ENCODE data around the gene MAP3K9. TPM values are rescaled to one million over a fixed set of nuclear protein-coding genes. Genes with fewer than 3 reads are reported as not detected.

Gene MAP3K9
- total and polyA plus RNA-seq, 9 of the 15 experiments (the other 6 are each of a cell fraction or from before 2014, with no cell fraction given) = 0.03 to 0.60 (median 0.36) TPM

DNA sequence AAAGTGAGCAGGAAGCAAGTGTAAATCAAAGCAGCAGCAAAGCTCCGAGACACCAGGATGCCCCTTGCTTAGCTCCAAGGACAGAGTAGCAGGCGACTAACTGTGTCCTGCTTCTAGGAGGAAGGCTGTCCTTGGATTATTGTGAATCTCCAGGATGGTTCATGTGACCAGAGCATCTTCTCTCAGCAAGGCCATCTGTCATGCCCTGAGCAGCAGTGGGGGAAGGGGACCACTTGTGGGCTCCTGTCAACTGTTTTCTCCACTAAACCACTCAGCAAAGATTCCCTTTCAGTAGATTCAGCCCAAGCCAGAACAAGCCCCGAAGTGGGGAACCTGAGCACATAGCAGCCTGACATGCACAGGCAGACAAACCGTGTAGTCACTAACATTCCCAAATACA, 19.4 kb downstream of the MAP3K9 start:
- ATAC-seq = no peak
- TF ChIP-seq GTF2F1 (IDR thresholded peaks at IDR 0.05; ENCODE audit: low read depth, low read length) (no peak), RFX5 (IDR thresholded peaks at IDR 0.05; ENCODE audit: low read depth, low read length) (no peak), ZBTB8A (IDR thresholded peaks at IDR 0.05; ENCODE audit: partially characterized antibody) (no peak), ZNF766 (CRISPR knock-in tag; conservative IDR thresholded peaks at IDR 0.05) (no peak)
- TF ChIP-seq, protein P1, sequence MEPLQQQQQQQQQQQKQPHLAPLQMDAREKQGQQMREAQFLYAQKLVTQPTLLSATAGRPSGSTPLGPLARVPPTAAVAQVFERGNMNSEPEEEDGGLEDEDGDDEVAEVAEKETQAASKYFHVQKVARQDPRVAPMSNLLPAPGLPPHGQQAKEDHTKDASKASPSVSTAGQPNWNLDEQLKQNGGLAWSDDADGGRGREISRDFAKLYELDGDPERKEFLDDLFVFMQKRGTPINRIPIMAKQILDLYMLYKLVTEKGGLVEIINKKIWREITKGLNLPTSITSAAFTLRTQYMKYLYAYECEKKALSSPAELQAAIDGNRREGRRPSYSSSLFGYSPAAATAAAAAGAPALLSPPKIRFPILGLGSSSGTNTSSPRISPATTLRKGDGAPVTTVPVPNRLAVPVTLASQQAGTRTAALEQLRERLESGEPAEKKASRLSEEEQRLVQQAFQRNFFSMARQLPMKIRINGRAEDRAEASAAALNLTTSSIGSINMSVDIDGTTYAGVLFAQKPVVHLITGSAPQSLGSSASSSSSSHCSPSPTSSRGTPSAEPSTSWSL (CRISPR knock-in tag; IDR thresholded peaks at IDR 0.05; ENCODE audit: borderline replicate concordance) = no peak
- TF ChIP-seq, protein P2, sequence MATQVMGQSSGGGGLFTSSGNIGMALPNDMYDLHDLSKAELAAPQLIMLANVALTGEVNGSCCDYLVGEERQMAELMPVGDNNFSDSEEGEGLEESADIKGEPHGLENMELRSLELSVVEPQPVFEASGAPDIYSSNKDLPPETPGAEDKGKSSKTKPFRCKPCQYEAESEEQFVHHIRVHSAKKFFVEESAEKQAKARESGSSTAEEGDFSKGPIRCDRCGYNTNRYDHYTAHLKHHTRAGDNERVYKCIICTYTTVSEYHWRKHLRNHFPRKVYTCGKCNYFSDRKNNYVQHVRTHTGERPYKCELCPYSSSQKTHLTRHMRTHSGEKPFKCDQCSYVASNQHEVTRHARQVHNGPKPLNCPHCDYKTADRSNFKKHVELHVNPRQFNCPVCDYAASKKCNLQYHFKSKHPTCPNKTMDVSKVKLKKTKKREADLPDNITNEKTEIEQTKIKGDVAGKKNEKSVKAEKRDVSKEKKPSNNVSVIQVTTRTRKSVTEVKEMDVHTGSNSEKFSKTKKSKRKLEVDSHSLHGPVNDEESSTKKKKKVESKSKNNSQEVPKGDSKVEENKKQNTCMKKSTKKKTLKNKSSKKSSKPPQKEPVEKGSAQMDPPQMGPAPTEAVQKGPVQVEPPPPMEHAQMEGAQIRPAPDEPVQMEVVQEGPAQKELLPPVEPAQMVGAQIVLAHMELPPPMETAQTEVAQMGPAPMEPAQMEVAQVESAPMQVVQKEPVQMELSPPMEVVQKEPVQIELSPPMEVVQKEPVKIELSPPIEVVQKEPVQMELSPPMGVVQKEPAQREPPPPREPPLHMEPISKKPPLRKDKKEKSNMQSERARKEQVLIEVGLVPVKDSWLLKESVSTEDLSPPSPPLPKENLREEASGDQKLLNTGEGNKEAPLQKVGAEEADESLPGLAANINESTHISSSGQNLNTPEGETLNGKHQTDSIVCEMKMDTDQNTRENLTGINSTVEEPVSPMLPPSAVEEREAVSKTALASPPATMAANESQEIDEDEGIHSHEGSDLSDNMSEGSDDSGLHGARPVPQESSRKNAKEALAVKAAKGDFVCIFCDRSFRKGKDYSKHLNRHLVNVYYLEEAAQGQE (IDR thresholded peaks at IDR 0.05; ENCODE audit: borderline replicate concordance) = no peak
- TF ChIP-seq, protein P2 (CRISPR knock-in tag; IDR thresholded peaks at IDR 0.05; ENCODE audit: low read depth) = no peak
- TF ChIP-seq, protein P3, sequence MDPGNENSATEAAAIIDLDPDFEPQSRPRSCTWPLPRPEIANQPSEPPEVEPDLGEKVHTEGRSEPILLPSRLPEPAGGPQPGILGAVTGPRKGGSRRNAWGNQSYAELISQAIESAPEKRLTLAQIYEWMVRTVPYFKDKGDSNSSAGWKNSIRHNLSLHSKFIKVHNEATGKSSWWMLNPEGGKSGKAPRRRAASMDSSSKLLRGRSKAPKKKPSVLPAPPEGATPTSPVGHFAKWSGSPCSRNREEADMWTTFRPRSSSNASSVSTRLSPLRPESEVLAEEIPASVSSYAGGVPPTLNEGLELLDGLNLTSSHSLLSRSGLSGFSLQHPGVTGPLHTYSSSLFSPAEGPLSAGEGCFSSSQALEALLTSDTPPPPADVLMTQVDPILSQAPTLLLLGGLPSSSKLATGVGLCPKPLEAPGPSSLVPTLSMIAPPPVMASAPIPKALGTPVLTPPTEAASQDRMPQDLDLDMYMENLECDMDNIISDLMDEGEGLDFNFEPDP (CRISPR knock-in tag; IDR thresholded peaks at IDR 0.05) = no peak
- in situ Hi-C loops (cut with MboI) = no loop called here
- Histone ChIP-seq H3K27me3 (ENCODE audit: control insufficient read depth in 2 of 2, insufficient read depth in 2 of 2, low read length in 2 of 2) (peaks cover 0 to 12% of the 10 kb centered on the region in 2 experiments; a peak in 3 of 5 replicates), H3K4me3 (no peak overlapping the region), H3K4me2 (ENCODE audit: insufficient read depth, low read length) (no peak overlapping the region), H3K27ac (ENCODE audit: extremely low read depth, low read depth, low read length) (no peak overlapping the region), H3K4me1 (replicated peaks in 1 of 2; ENCODE audit: control insufficient read depth in 2 of 2, insufficient read depth in 2 of 2, low read length in 2 of 2) (no peaks in the 10 kb centered on the region), H3K36me3 (ENCODE audit: control insufficient read depth, insufficient read depth, low read length) (no peaks in the 10 kb centered on the region), H3K9me1 (ENCODE audit: control insufficient read depth, insufficient read depth, low read length) (no peaks in the 10 kb centered on the region), H2AFZ (ENCODE audit: low read depth, low read length) (no peak overlapping the region), H4K20me1 (replicated peaks; ENCODE audit: control insufficient read depth, insufficient read depth, low read length) (no peaks in the 10 kb centered on the region), H3K9ac (ENCODE audit: insufficient read depth in 1 of 2, low read depth in 2 of 2, low read length in 2 of 2) (no peak overlapping the region), H3K9me3 (replicated peaks; ENCODE audit: control insufficient read depth, insufficient read depth, low read depth, low read length) (no peaks in the 10 kb centered on the region), H3K79me2 (ENCODE audit: control insufficient read depth, insufficient read depth, low read length) (no peaks in the 10 kb centered on the region)
- BruUV-seq (replicated peaks) = no TSS peak
- ChIA-PET CTCF (ENCODE audit: low intra/inter-chr PET ratio) (no interaction called here), POLR2A (no interaction called here)
- FAIRE-seq = no peak
- WGBS (ENCODE audit: insufficient coverage, low coverage, missing lambda C conversion rate) = 0% methylated on average over 3 of the region's 4 CpGs
- intact Hi-C loops (cut with micrococcal nuclease) = no loop called here
- DNase-seq (ENCODE audit: extremely low read depth in 1 of 4, low spot score in 3 of 4) = no peak
